HG03045 (cell line): ENCODE data around the gene ELMOD2.

ENCODE experiments used
- ATAC-seq: cut with Tn5 transposase; IDR thresholded peaks from one replicate; pipeline ENCODE4 v1.9.1; 2021; ENCODE audit warnings: mild to moderate bottlenecking, moderate library complexity; ENCODE audit not compliant: unreplicated experiment

Gene ELMOD2

DNA sequence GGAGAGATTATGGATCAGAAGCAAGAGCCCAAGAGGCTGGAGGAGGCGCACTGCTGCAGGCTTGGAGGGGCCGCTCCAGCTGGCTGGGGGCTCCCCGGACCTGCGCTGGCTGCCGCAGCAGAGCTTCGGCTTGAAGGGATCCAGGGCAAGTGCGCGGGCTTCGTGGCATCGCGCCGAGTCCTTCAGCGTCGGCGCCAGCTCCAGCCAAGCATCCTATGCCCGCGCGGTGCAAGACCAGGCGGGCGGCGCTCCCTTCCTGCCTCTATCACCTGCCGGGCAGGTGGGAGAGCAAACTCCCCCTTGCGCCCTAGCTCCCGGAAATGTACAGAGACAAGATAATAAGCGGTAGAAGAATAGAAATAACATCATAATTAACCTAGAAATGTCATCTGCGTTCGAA lies 55.3 kb downstream of the ELMOD2 start:
- ATAC-seq: no peak

DNA sequence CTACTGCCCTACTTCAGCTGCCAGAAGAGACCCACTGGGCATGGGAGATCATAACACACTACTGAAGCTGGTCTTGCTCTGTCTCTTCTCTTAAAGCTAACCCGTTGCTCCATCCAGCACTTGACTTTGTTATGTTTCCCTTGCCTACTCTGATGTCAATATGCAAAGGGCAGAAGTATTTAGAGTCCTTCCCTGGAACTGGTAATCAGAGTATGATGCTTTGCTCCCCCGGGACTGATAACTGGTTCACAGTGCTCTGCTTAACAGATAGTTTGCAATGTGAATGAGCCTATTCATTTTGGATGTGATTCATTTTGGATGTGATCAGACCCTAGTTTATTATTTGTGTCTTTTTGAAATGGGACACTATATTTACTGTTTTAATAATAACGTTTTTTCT lies 57.1 kb downstream of the ELMOD2 start:
- ATAC-seq: no peak

DNA sequence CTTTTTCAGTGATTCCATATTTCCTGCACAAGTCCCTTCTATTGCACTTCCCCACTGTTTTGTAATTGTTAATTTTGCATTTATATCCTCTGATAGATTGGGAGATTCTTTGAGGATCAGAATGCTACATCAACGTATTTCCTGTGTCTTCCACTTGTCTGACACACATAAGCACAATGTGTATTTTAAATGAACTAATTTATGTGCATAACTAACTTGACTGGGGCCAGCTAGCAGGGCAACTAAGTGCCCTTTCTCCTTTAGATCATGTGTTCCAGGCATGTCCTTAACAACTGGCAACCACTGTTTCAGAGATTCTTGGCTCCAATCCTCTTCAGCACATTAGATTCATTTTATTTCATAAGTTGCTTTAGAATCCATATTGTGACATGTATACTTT lies 60.5 kb downstream of the ELMOD2 start:
- ATAC-seq: no peak

DNA sequence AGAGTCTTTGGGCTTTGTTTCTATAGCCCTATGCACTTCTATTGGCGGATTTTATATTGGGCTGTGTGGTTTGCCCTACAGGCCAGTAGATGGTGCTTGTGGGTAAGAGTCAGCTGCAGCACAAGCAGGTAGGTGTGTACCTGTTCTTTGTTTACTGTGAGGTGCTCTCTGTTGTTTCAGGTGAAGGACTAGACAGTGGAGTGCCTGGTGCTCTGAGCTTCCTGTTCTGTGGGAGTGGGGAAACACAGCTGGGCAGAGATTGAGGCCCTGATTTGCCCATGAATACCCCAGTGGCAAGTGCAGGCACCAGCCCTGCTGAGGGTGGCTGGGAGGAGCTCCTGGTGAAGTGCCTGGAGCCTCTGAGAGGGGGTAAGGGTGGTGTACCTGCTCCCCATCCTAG lies 71.1 kb downstream of the ELMOD2 start:
- ATAC-seq: no peak

DNA sequence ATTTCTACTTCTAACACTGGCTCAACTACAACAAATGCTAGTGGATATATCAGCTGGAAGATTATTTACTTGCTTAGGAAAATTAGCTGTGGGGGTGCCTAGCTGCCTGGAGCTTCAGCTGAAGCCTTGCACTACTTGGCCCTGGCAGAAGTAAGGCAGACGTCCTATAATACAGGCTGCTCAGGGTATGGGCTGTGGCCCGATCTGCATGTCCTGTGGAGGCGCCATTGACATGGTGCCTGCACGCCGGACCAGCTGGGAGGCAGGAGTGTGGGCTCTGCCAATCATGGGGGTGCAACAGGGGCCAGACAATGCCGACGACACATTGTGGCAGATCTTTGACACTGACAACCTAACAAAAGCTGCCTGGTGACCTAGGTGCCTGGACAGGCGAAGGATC lies 76.4 kb downstream of the ELMOD2 start:
- no peak for ATAC-seq

DNA sequence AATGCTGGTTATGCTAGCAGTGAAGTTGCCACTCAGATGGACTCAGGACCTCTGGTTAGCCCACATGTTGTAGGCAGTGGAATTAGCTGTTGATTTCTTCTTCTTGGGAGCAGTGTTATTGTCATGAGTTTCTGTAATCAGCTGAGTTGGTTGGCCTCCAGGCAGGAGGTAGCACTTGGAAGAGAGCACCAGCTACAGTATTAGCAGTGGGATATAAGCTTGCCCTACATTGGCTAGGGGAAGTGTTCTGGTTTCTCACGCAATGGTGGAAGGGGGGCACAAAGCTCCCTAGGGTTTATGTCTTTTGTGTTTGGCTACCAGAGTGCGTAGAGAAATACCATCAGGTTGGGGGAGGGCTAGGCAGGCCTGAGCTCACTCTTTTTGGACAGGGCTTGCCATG lies 78.7 kb downstream of the ELMOD2 start:
- no peak for ATAC-seq

DNA sequence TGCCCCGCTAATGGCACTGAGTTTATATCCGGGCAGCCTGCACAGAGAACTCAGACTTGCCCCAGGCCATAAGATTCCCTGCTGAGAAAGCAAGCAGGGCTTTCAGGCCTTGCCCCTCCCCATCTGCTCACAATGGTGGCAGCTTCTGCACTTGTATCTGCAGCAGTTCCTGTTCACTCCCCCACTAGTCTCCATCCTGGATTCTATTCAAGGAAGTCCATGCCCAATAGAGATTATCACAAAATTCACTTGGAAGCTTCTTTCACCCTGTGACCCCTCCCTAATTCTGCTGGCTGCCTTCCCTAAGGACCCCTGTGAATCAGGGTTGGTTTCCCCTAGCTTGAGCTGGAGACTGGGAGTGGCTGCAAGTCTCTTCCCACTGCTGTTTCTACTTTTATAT lies 79.3 kb downstream of the ELMOD2 start:
- no peak for ATAC-seq
